ENCODE results near the gene ZGRF1. TPM values are rescaled to one million over a fixed set of nuclear protein-coding genes. Genes with fewer than 3 reads are reported as not detected.
A peak's percentile ranks its signal among the peaks of the same experiment; 100 is the strongest.

Gene ZGRF1
- polyA plus RNA-seq, 2 of the 4 experiments (the other 2 are of a cell fraction) = 5.4 to 7.4 TPM

- FAIRE-seq = no peak
- CTCF ChIA-PET = interaction anchor here (1.5 to 1.7 kb wide), 2 partner anchors 15 to 95 kb away, joined by 3 to 6 read pairs; no protein-coding TSS in a partner anchor
These were observed 127.2 kb downstream of the ZGRF1 start for GRCh38 chr4:112509243-112510141.

GRCh38 chr4:112508356-112508755 is 128.4 kb downstream of the ZGRF1 start:
- TF ChIP-seq HOXA7 (CRISPR knock-in tag; IDR thresholded peaks at IDR 0.05) = no peak
- no peak for TF ChIP-seq PBX3 (IDR thresholded peaks at IDR 0.05)
- no peak for TF ChIP-seq MAFK (IDR thresholded peaks at IDR 0.05; ENCODE audit: partially characterized antibody)
- no peak for TF ChIP-seq GATA3 (IDR thresholded peaks at IDR 0.05; ENCODE audit: borderline replicate concordance)
- no peak for TF ChIP-seq POLR2A (IDR thresholded peaks at IDR 0.05; ENCODE audit: low read length)
- no peak for TF ChIP-seq REST (IDR thresholded peaks at IDR 0.05)
- TF ChIP-seq BHLHE40 (IDR thresholded peaks at IDR 0.05; ENCODE audit: low read depth, low read length) = no peak
- no peak for TF ChIP-seq CBX2 (IDR thresholded peaks at IDR 0.05; ENCODE audit: borderline replicate concordance, low read depth)
- no peak for TF ChIP-seq BCL3 (IDR thresholded peaks at IDR 0.05)
- no peak for TF ChIP-seq SREBF2 (IDR thresholded peaks at IDR 0.05)
- no peaks in the 10 kb centered on the region for H3K9me3 ChIP-seq
- ChIA-PET CTCF (interaction anchor here (1.5 kb wide), 1 partner anchor 16 kb away, joined by 4 read pairs; no protein-coding TSS in a partner anchor), POLR2A (no interaction called here)
- DNase-seq (ENCODE audit: low read depth in 1 of 2, low spot score in 1 of 2) = no peak
- H3K4me3 ChIP-seq = no peak overlapping the region
- no peak overlapping the region for H3K27ac ChIP-seq
- no peak for FAIRE-seq
- no peak for ATAC-seq
- no peak overlapping the region for H3K4me2 ChIP-seq
- 53% methylated on average over 6 of the region's 6 CpGs for WGBS (ENCODE audit: missing lambda C conversion rate)
- H3K4me1 ChIP-seq = 0 out of 3 replicates have a peak, but pooled peaks cover 2% of the 10 kb centered on the region

More at GRCh38 chr4:112509243-112510141, 127.2 kb downstream of the ZGRF1 start:
- Histone ChIP-seq H3K4me2 (peak overlapping the region; percentile 81), H3K4me1 (peaks cover 7% of the 10 kb centered on the region; the same call in 2 of the 3 replicates), H3K4me3 (peak overlapping the region; percentile 30; the same call in 2 of the 3 replicates), H3K27ac (no peak overlapping the region), H3K9me3 (no peaks in the 10 kb centered on the region)
- TF ChIP-seq SMC3 (IDR thresholded peaks at IDR 0.05) (no peak), CTCF (IDR thresholded peaks at IDR 0.05) (no peak), ZC3H11A (IDR thresholded peaks at IDR 0.05) (no peak)
- DNase-seq (ENCODE audit: low read depth in 1 of 2, low spot score in 1 of 2) = no peak
- 40% methylated on average over 33 of the region's 46 CpGs for WGBS (ENCODE audit: missing lambda C conversion rate)
- POLR2A ChIA-PET = no interaction called here
- ATAC-seq = peak; percentile 47 to 54; a peak in 3 of 6 replicates

GRCh38 chr4:112504807-112505206 is 131.9 kb downstream of the ZGRF1 start:
- WGBS (ENCODE audit: missing lambda C conversion rate) = 21% methylated on average over 4 of the region's 4 CpGs
- FAIRE-seq (no peak), ATAC-seq (no peak), DNase-seq (ENCODE audit: low read depth in 1 of 2, low spot score in 1 of 2) (no peak)
- Histone ChIP-seq H3K4me2 (no peak overlapping the region), H3K27ac (no peak overlapping the region), H3K4me3 (no peak overlapping the region), H3K9me3 (no peaks in the 10 kb centered on the region), H3K4me1 (0 out of 3 replicates have a peak, but pooled peaks cover 2% of the 10 kb centered on the region)
- CTCF ChIA-PET = interaction anchor here (1.2 kb wide), 1 partner anchor 177 kb away, joined by 3 read pairs; no protein-coding TSS in a partner anchor
- no peak for TF ChIP-seq KDM5A (IDR thresholded peaks at IDR 0.05)
- no peak for TF ChIP-seq FOSB (CRISPR knock-in tag; IDR thresholded peaks at IDR 0.05)
- no peak for TF ChIP-seq KDM1A (IDR thresholded peaks at IDR 0.05; ENCODE audit: low read depth)
- no peak for TF ChIP-seq EP300 (IDR thresholded peaks at IDR 0.05)
- TF ChIP-seq RAD21 (conservative IDR thresholded peaks at IDR 0.05 in 1 of 2, IDR thresholded peaks at IDR 0.05 in 1 of 2) = no peak
- TF ChIP-seq ATOH8 (CRISPR knock-in tag; IDR thresholded peaks at IDR 0.05; ENCODE audit: low read depth) = no peak
- TF ChIP-seq CBX2 (IDR thresholded peaks at IDR 0.05; ENCODE audit: borderline replicate concordance, low read depth) = no peak
- TF ChIP-seq JUN (IDR thresholded peaks at IDR 0.05) = no peak
- no peak for TF ChIP-seq PBX3 (IDR thresholded peaks at IDR 0.05)
- no peak for TF ChIP-seq RCOR1 (IDR thresholded peaks at IDR 0.05; ENCODE audit: low read depth, low read length)
- TF ChIP-seq RNF2 (IDR thresholded peaks at IDR 0.05; ENCODE audit: borderline replicate concordance, low read depth) = no peak
- POLR2A ChIA-PET = no interaction called here

Data from A549 (cell line).